Measurements from ENCODE around the gene CIART. TPM values are rescaled to one million over a fixed set of nuclear protein-coding genes. Genes with fewer than 3 reads are reported as not detected.

Gene CIART
- total RNA-seq, 120 experiments from 2014 or later, result 5.3 to 26.5 (median 12.5) TPM

Other genes starting within 250 kb of the CIART start
- gene VPS45, start 214.8 kb upstream of the CIART start, total RNA-seq, result 10 to 100 TPM; 50.9 to 95.6 (median 71.3) TPM
- 100 to 1,000 TPM in 1 of 120 experiments, 10 to 100 TPM in 119; 30.1 to 103 (median 57.3) TPM for gene PLEKHO1, start 132.6 kb upstream of the CIART start, total RNA-seq
- 10 to 100 TPM; 24.9 to 73.5 (median 41.6) TPM for gene ANP32E, start 46.4 kb upstream of the CIART start, total RNA-seq
- 10 to 100 TPM in 45 of 120 experiments, 1 to 10 TPM in 75; 1.0 to 48.3 (median 7.6) TPM for gene CA14, start 24.8 kb upstream of the CIART start, total RNA-seq
- gene APH1A, start 13.5 kb upstream of the CIART start, total RNA-seq, result 10 to 100 TPM; 34.9 to 79.4 (median 56.2) TPM
- gene C1orf54, start 9.8 kb upstream of the CIART start, total RNA-seq, result 10 to 100 TPM in 54 of 120 experiments, 1 to 10 TPM in 66; 3.0 to 21.9 (median 9.4) TPM
- gene MRPS21, start 11.3 kb downstream of the CIART start, total RNA-seq, result 100 to 1,000 TPM in 10 of 120 experiments, 10 to 100 TPM in 110; 51.8 to 113 (median 87.9) TPM
- gene PRPF3, start 39.0 kb downstream of the CIART start, total RNA-seq, result 100 to 1,000 TPM in 1 of 120 experiments, 10 to 100 TPM in 119; 45.0 to 101 (median 71.8) TPM
- 10 to 100 TPM; 37.9 to 58.4 (median 48.0) TPM for gene RPRD2, start 81.6 kb downstream of the CIART start, total RNA-seq
- 10 to 100 TPM; 30.3 to 63.1 (median 45.8) TPM for gene TARS2, start 204.9 kb downstream of the CIART start, total RNA-seq
- 10 to 100 TPM in 117 of 120 experiments, 1 to 10 TPM in 3; 6.8 to 31.3 (median 17.2) TPM for gene ECM1, start 225.6 kb downstream of the CIART start, total RNA-seq
- 1 to 10 TPM in 111 of 120 experiments, under 1 TPM in 1, not detected in 8; 0.99 to 5.8 (median 2.4) TPM for gene FALEC, start 233.2 kb downstream of the CIART start, total RNA-seq